GM18519 (cell line): ENCODE measurements around the gene LHFPL2.

Source experiments
- ATAC-seq: cut with Tn5 transposase; IDR thresholded peaks from one replicate; pipeline ENCODE4 v1.9.1; 2021; ENCODE audit warnings: mild to moderate bottlenecking, moderate library complexity; ENCODE audit not compliant: unreplicated experiment, low FRiP score

Gene LHFPL2

DNA sequence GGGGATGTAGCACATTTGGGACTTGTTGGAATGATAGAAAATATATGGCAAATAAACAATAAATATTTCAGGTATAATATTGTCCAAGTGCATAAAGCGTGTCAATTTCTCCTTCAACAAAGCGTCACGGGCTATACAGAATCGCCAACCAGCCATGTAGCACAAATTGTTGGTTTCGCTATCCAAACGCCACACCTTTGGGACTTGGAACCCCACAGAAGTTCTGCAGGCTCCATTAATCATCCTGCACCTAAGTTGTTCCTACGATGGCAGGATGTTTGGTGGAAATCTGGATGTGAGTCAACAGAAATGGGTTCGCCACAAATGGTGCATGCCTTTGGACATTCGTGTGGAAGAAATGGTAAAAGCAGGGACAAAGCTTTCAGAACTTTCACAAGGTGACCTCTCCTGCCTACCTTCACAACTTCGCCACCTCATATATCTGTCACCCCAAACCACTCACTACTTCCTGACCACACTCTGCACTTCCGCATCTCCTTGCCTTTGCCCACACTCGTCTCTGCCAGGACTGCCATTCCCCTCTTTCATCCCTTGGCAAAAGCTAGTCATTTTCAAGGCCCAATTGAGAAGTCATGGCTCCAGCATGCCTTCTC lies 95.7 kb downstream of the LHFPL2 start:
- no peak for ATAC-seq

DNA sequence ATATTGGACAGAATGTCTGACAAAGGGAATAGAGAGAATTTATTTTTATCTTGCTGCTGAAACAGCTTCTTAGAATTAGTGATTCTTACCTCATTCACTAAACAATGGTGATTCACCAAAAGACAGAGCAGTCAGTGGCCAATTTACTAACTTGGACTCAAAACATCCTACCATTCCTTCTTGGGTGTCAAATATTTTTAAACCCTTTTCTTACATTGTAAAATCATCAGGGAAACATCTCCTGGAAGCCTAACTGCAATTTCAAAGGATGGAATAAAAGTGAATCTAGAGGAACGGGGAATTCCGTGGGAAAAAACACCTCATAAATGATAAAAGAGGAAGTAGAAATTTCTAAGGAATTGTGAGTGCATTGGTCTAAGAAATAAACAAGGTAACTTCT lies 97.7 kb downstream of the LHFPL2 start:
- ATAC-seq: no peak

DNA sequence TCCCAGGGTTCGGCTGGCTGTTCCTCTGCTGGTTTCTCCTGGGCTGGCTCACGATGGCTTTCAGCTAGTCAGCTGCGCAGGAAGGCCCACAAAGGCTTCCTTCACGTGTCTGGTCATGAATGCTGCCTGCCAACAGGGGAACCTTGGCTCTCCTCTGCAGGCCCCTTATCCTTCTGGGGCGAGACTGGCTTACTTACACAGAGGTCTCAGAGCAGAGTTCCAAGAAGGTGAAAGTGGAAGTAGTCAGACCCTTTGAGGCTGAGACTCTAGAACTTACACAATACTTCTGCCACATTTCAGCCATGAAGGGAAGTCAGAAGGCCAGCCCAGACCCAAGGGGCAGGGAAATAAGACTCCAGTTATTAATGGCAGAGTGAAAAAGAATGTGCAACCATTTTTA lies 99.5 kb downstream of the LHFPL2 start:
- no peak for ATAC-seq

DNA sequence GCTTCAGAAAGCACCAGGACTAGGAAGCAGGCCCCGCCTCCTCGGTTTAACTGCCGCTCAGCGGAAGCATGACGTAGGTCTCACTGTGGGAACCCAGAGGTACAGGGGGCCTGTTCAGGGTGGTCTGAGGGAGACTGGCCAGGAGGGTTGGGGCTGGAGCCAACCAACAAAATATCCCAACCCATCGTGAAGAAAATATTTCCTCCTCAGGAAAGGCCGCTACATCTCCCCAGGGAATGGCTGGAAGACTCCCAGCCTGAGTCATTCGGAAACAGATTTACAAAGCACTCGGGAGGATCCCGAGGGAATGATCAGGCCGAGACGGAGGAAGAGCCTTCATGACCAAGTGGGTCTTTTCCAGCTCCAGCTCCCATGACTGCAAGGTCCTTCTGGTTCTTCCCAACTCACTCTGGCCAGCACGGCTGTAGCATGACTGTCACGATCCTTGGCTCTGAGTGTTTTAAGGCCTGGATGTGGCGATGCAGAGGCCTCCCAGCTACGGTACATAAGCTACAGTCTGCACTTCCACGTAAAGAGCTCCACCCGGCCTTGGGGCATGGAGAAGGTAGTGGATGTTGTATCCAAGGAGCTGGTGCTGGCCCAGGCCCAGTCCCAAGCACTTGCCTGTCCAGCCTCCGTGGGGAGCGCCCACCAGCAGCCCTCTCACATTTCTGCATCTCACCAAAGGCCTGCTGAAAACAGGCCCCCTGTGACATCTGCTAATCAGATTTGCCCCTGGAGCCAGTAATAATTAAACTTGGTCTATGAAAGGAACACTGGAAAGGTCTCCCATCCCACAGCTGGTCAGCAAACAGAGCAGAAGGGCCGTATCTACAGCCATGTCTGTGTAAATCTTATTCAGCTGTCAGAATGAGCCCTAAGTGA lies 100.6 kb downstream of the LHFPL2 start:
- no peak for ATAC-seq

DNA sequence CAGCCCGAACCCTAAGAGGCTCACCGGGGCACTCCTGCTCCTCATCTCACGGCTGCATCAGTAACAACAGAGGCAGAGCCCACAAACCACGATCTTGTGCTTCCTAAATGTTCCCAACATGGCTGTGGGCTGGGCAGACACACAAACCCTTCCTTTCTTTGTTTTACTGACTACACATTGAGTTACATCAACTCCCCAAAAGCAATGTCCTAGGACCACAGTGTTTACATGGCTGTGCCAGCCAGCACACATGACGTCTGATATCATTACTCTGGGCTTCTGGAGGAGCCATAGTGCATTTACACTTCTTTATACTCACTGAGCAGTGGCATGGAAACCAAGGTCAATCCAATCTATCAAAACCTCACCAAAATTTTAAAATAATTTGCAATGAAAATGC lies 101.4 kb downstream of the LHFPL2 start:
- ATAC-seq: no peak

DNA sequence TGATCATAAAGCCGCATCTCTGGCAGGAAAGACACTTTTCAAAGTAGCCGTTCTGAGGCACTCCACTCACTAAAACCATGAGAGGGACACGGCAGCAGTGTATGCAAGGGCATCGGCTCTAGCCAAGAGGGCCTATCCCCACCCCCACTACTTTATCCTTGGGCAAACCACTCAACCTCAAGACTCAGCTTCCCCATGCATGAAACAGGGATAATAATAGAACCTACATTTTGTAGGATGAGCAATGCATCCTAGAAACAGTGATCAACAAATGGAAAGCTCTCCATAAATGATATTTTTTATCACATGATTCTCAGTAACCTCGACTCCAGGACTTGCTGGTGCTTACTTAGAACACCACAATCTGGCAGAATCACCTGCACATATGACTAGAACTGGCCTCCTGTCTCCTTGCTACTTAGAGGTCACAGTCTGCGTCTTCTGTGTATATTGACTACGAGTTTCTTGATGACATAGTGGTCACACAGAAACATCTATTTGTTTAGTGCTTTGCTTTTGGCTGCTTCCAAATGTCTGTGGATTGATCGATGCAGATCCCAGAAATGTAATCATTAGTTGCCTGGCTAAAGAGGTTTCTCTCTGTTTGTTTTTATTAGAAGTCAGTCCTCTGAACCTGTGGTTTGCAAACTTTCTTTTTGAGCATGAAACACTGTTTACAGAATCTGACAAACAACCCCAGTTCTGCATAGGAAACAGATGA lies 102.1 kb downstream of the LHFPL2 start:
- ATAC-seq: no peak

DNA sequence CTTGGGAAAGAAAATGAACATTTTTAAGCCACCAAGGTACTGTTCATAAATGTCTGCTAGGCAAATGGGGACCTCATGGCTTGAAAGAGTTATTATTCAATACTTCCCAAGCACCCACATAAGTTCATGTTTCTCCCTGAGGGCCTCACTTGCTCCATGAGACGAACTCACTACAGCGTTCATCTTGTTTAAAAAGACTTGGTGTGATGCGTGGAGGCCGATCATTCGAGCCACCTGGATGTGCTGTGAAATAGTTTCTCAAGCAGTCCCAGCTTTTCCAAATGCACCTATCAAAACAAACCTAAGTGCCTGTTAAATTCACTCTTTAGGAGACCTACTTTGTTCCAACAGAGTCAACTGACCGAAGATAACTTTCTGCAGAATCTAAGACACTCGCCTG lies 103.2 kb downstream of the LHFPL2 start:
- no peak for ATAC-seq

DNA sequence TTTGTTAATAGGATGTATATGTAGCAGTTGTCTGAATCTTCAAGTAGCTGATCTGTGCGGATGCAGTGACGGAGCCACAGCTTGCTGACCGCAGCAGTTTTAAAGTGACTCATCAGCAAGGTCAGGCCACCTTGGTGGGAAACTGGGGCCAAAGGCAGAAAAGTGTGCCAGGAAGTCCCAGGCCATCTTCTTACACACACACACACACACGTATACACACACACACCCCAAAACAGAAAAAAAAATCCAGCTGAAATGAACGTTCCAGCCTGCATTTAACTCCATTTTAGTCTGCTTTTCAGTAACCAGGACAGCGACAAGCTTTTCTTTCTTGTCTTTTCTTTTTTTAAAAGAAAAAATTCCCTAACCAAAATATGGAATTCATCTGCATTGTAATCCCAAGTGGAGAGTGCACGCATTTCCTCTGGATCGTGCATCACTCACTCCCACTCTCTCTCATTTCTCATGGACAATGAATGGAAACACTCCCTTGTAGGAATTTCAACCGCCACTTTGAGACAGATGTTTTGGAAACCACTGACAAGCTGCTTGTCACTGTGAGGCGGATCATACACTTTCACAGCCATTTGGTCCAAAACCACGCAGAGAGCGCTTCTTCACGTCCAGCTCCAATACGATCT lies 103.9 kb downstream of the LHFPL2 start:
- ATAC-seq: peak; percentile 50

DNA sequence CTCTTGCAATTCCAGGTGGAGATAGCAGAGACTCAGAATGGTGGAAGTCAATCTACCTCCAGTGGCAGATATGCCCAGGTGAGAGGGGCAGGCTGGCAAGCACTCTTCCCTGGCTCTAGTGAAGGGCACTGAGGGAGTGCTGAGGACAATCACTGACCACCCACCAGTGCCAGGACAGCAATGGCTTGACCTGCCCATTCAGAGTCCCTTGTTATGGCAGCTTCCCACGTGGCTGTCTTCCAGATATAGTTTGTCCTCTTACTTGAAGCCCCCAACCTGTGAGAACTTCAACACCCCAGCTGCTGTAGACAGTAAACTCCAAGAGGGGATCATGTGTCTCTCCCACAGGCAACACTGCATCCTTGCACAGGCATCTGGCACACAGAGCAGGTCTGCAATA lies 104.7 kb downstream of the LHFPL2 start:
- ATAC-seq: no peak

DNA sequence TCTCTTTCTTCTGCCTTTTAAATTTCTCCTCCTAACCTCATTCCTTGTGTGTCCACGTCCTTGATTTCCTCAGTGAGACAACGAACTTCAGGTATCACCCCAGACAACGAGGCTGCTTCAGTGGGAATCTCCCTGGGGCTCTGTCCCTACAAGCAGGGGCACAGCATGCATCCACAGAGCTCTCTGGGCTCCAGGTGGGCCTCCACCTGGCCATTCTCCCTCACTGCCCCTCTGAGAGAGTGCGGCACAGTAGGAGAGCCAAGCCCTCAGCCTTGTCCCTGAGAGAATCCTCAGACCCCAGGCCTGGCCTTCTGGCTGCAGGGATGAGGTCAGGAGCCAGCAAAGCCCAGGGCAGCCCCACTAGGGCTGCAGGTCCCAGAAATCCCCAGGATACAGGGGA lies 105.3 kb downstream of the LHFPL2 start:
- ATAC-seq: no peak

DNA sequence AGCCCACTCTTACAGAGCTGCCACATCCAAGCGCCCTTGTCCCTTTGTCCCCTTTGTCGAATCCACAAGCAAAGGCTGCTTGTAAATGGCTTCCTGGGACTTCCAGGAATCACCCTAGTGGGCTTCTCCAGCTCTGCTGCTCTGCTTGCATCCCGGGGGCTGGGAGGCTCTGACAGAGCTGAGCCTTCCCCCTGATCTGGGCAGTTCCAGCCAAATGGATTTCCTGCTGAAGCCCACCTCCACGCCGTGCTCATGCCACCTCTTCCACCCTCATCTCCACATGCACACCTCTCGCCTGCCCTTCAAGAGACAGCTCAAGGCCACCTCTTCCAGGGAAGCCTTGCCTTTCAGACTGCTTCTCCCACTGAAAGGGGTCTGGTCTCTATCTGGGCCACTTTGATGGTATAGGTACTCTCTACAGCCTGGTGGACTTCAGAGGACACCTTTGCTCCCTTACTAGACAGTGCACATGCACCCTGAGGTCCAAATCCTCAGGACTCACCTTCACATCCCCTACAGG lies 106.2 kb downstream of the LHFPL2 start:
- no peak for ATAC-seq

DNA sequence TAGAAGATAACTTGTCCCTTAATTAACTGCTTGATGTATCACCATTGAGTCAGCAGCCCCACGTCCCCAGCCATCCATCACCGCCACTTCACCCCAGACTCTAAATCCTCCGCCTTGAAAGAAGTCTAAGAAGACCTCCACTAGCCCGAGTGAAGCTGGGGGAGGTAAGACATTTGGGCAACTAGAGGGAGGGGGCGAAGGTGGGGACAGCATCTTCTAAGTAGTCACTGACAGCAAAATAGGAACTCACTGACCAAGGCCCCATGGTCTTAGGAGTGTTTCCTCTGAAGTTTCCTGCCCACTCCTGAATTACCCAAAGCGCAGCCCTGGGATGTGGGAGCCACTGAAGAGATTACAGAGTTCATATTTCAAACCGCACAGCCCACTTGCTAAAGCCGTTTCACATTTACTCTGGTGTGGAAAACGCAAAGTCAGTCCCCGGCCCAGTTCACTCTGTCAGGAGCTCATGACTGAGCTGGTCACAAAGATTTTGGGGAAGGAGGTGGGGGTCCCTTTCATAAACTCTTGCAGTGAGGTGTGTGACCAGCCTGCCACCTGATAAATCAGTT lies 107.4 kb downstream of the LHFPL2 start:
- no peak for ATAC-seq

DNA sequence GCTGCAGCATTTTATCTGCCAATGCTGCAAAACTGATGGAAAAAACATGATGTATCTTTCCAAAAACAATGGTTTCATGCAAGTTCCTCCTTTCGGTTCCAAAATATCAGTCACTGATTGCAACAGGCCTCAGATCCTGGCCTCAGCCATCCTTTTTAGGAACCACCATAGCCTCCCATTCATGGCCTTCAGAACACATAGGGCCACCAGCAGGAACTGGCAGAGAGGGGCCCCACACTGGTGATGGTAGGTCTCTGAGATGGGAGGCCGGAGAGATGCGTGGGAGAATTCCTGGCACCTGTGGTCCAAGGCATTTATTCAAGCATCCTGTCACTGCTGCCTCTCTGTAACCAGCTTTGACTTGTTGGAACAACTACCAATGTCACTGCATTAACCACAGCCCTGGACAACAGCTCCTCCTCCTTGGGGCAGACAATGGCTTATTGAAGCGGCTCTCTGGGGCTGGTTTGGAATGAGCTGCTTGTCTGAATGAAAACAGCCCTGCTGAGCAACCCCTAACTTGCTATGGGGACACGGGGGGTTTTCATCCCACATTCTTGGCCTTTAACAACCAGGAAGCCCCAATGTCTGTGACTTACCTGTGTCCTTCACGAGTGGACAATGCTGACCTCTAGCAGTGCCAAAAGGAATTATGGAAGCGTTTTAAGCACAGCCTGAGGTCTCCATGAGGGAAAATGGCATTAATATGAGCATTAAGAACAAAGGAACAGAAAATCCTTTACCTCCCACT lies 108.1 kb downstream of the LHFPL2 start:
- ATAC-seq: no peak

DNA sequence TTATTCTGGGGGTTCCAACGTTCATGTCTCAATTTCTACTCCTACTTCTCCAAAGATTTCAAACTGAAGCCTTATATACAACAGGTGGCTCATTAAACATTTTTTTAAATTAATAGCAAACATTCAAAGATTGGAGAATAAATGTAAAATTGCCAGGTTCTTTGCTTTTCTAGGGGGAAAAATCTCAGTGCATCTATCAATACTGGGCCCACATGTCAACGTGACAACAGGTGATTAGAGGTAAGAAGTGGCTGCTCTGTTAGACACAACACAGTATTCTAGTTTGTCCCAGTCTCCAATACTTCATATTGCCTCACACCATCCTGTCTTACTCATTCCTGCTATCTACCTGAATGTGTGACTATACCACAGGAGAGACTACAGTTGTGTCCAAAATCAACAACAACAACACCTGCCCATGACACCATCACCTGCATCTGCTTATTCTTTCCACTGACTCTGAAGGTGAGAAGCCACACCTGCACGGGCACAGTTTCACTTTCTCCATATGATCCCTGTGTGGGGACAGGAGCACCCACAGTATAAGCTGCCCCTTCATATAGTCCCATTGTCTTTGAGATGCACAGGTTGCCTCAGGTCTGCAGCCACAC lies 110.2 kb downstream of the LHFPL2 start:
- ATAC-seq: no peak

DNA sequence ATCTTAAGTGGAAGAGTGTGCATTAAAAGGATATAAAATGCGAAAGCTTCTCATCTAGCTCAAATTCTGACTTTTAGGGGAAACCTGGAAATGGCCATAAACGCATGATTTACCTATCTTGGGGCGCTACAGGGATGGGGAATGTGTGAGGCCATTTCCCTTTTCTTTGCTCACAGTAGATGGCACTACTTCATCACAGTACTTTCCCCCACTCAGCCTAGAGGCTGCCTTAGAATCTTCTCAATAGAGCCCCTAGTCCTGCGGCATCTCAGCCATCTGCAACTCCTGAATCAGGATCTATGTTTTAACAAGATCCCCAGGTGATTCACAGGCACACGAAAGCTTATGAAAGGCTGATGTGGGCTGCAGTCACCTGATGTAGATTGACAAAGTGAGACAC lies 110.8 kb downstream of the LHFPL2 start:
- ATAC-seq: no peak

DNA sequence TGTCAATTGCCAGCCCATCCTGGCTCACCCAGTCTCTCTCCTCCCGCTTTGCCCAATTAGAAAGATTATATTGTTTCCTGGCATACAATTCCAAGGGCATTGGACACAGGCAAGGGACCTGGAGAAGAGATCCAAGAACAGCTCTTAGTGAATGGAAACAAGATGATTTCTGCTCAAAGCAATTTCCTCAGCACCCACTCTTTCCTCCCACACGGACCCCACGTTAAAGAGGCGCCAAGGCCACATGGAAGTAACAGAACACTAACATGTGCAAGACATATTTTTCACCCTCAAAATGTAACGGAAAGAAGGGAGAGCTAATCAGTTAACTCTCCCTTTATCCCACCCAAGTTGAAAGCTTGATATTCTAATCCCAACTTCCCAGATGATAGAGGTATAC lies 111.2 kb downstream of the LHFPL2 start:
- ATAC-seq: no peak

DNA sequence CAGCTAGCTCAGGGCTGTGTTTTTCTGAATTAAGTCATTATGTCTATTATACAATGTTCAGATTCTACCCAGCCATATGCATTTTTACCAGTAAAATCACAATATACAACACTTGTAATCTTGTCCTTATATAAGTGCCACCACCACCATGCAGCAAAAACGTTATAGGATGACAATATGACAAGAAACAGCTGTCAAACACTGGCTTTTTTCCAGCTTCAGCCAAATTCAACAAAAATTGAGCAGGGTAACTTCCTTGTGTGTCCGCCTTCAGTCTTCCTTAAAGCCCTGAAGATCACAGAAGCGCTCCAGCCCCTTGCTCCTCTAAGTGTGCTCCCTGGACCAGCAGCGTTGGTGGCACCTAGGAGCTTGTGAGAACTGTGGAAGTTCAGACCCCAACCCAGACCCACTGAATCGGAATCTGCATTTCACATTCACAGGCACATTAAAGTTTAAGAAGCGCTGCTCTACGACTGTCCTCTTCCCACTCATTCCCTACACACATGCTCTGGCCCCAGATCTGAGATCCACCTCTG lies 111.8 kb downstream of the LHFPL2 start:
- no peak for ATAC-seq

DNA sequence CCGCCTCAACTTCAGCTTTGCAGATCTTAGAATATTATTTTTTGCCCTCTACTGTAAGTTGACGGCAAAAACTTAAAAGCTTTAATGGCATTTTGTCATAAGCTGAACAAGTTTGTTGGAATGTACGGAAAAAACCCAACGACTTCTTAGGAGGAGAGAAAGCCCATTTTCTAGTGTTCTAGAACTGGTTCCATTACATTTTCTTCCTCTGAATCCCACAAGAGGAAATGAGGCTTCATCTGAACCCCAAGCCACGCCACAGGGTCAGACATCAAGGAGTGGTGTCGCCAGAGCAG lies 113.7 kb downstream of the LHFPL2 start:
- ATAC-seq: no peak

DNA sequence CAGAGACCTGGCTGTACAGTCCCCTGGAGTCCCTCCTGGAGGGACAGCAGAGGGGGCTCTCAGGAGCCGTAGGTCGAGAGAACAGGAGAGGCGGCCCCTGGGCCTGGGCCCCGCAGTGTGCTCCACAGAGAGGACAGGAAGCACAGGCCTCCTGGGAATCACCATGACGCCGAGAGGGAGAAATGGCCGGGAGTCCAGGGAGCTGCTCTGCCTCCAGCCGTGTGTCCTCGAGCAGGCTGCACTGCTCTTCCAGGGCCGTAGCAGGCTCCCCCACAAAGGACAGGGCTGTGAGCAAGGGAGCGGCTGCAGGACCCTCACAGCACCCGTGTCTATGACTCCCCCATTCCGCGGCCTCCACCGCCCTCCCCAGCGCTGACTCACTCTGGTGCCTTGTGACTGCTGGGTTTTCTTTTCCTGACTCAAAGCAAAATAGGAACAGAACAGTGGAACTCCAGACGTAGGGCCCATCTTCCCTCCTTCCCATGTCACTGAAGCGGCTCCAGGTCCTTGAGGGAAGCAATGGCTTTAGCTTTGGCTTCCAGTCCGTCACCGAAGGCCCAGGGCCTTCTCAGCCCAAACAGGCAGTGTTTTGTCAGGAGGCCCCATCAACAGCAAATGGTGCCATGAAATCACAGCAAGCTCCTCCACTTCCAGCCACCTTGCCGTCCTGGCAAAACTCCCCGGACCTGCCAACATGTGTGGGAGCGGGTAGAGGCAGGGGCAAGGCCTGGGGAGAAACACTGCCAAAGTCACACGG lies 114.2 kb downstream of the LHFPL2 start:
- ATAC-seq: no peak
